TTC549 (cell line): Measurements from ENCODE around the gene MNS1.
"Not testable (repeated sequence)": the region's sequence is repeated elsewhere in the genome, so short reads cannot be mapped to it uniquely, and the experiment has no call there.

Experiments
- FAIRE-seq: peaks from 2 replicates; lab custom pipeline; 2012; peaks lifted over from hg19 to GRCh38; lab: Jason Lieb, UNC

The MNS1 gene

DNA sequence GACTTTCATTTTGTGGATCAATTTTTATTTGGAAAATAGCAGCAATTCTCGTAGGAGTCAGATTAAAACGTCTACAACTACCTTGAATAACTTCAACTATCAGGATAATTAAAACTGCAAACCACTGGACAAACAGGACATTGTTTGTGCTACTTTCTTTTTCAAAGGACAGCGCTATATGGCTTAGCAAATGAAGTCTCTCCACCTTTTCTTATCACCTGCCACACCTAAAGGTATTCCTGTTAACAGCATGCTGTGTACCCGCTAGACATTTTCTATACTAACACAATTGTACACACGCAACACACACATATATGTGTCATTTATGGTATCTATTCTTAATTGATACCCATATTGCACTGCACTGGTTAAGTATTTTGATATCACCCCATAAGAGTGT is 19.2 kb downstream of the MNS1 start:
- FAIRE-seq = no peak

GRCh38 chr15:56442354-56442753 is 22.6 kb downstream of the MNS1 start:
- FAIRE-seq = no peak

DNA sequence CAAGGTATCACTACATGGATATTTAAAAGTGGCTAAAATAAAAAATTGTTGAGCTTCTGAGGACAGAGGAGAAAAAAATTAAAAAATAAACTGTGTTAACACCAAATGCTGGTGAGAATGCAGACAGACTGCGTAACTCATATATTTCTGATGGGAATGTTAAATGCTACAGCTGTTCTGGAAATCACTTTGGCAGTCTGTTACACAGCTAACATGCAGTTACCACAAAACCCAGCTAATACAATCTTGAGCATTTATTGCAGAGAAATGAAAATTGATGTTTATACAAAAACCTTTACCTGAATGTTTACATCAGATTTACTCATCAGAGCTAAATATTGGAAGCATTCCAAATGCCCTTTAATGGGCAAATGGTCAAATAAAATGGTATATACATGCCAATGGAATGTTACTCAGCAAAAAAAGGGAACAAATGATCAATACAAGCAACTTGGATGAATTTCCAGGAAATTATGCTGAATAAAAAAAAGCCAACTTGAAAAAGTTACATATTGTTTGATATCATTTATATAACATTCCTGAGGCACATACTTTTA is 24.6 kb downstream of the MNS1 start:
- FAIRE-seq = no peak

DNA sequence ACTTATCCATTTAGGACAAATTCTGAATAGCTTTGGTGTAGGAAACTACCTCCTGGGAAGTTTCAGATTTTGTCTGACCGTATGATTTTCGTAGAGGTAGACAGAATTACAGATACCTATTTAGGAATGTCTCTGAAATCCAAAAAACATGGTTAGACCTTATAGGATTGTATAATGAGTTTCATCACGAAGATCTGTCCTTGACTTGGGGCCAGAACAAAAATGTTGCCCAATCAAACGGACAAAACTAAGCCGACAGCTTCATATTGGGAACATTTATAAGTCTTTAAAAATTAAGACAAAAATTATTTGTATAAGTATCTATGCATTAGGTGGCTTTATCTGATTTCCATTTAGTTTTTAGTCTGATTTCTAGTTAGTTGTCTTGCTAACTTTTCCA is 32.6 kb downstream of the MNS1 start:
- FAIRE-seq = no peak

- peak; percentile 88 for FAIRE-seq
Measured at GRCh38 chr15:56428821-56429458, 36.0 kb downstream of the MNS1 start.

GRCh38 chr15:56425976-56426375 is 39.0 kb downstream of the MNS1 start:
- no peak for FAIRE-seq

DNA sequence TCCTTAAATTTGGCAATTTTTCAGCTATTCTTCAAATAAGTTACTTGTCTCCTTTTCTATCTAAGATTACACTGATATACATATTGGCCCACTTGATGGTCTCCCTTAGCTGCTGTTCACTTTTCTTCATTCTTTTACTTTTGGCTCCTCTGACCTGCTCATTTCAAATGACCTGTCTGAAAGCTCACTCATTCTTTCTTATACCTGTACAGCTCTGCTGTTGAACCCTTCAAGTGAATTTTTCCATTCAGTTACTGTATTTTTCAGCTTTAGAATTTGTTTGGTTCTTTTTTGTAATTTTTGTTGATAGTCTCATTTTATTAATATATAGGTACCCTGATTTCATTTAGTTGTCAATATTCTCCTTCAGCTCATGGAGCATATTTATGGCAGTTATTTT is 39.7 kb downstream of the MNS1 start:
- no peak for FAIRE-seq

GRCh38 chr15:56413114-56413733 is 51.7 kb downstream of the MNS1 start:
- peak; percentile 100 for FAIRE-seq

- no peak for FAIRE-seq
Measured at GRCh38 chr15:56411122-56411749, 53.7 kb downstream of the MNS1 start.

DNA sequence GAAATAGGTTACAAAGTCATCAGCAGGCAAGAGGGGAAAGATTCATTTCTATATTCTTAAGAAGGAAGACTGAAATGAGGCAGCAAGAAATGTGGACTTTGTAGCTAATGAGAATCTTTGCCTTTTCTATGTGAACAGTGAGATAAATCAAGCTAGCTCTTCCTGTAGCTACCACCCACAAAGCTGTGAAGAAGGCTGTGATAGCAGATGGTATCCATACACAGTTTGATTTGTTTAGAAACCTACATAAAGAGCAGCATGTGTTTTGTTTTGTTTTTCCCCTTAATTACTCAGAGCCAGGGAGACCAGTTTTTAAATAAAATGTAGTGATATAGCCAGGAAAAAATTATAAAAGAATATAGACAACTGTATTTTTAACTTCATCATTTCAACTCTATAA is 54.2 kb downstream of the MNS1 start:
- FAIRE-seq = no peak

- not testable (repeated sequence) for FAIRE-seq
Measured at GRCh38 chr15:56399209-56399608, 65.7 kb downstream of the MNS1 start.

DNA sequence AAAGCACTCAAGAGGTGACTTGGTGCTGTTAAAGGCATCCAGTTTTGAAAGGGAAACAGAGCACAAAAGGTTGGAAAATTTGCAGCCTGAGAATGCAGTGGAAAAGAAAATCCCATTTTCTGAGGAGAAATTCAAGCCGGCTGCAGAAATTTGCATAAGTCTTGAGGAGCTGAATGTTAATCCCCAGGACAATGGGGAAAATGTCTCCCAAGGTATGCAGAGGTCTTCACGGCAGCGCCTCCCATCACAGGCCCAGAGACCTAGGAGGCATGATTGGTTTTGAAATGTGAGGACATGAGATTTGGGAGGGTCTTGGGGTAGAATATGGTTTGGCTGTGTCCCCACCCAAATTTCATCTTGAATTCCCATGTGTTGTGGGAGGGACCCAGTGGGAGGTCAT is 67.6 kb downstream of the MNS1 start:
- not testable (repeated sequence) for FAIRE-seq

DNA sequence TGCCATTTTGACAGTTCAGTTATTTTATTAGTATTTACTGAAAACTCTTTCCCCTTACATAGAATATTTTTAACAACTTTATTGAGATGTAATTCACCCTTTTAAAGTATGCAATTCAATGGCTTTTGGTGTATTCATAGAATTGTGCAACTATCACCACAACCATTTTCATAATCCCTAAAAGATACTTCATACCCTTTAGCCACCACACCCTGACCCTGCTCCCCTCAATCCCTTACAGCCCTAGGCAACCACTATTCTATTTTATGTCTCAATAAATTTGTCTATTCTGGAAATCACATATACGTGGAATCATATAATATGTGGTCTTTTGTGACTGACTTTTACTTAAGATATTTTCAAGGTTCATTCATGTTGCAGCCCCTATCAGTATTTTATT is 70.0 kb downstream of the MNS1 start:
- FAIRE-seq = no peak

DNA sequence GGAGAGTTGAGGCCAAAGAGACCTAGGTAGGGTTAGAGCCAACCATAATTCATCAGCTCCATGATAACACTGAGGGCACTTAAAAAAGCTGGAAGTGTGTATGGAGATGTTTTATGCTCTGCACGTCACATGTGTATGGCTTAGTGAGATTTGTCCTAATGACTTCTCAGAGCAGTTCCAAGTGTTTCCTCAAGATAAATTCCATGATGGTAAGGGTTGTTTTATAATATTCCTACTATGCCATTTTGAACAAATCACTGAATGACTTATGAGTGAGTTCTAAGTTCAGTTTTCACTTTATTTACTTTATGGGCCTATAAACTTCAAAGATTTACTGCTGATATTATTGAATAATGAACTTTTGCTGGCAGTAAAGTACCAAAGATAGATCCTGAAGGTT is 71.7 kb downstream of the MNS1 start:
- FAIRE-seq = no peak

DNA sequence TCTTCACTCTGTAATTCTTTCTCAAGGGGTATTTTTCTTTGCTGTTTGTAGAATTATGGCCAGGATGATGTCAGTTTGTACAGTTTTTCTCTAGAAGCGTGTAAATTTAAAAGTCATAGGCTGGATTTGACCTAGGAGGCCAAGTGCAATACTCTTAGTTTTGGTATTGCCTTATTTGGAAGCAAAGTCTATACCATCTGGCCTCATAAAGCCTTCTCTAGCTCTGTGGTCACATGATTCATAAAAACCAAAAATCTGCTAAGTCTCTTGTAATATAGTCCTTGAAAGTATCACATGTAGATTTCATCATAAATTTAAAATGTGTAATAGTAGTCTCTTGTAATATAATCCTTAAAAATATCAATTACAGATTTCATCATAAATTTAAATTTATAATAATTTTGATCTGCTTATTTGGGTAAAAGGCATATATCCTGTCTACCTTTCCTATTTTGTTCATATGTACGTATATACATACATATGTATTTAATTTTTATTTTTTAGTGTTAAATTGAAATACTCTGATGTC is 74.1 kb downstream of the MNS1 start:
- FAIRE-seq = no peak

GRCh38 chr15:56385908-56386307 is 79.0 kb downstream of the MNS1 start:
- no peak for FAIRE-seq

GRCh38 chr15:56383010-56383409 is 81.9 kb downstream of the MNS1 start:
- no peak for FAIRE-seq
